ENCODE measurements around the gene PAPPA2. TPM values are rescaled to one million over a fixed set of nuclear protein-coding genes. Genes with fewer than 3 reads are reported as not detected.

The PAPPA2 gene
- total and polyA plus RNA-seq, 2 of the 8 experiments (the other 6 are each of a cell fraction or from before 2014, with no cell fraction given), result 0.08 to 0.88 TPM

DNA sequence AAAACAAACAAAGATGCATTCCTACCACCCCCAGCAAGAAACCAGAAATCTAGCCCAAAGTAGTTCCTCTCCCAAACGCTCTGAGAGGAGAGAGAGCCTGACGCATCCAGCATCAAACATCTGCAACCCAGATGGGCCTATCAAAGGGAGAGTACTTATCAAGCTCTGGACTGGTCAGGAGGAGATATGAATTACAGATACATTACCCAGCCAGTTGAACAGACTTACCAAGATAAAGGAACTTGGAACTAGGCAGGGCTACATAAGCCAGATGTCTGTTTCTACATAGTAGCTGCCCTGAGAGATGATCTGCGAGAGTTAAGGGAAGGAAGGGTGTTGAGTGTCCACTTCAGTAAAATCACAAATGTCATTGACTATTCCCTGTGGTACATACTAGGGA, 138.4 kb downstream of the PAPPA2 start (continued):
- TF ChIP-seq TAF7 (optimal IDR thresholded peaks at IDR 0.05; ENCODE audit: borderline replicate concordance, low read depth, low read length) (no peak), KDM1A (IDR thresholded peaks at IDR 0.05; ENCODE audit: borderline replicate concordance, low read length) (no peak), PHF8 (conservative IDR thresholded peaks at IDR 0.05; ENCODE audit: low read depth, low read length) (no peak), FOSL1 (IDR thresholded peaks at IDR 0.05; ENCODE audit: insufficient read depth, low read depth, low read length) (no peak), CEBPB (IDR thresholded peaks at IDR 0.05; ENCODE audit: low read depth, low read length) (no peak)
